HepG2 (cell line): ENCODE data around the gene NUDT3. TPM values are rescaled to one million over a fixed set of nuclear protein-coding genes. Genes with fewer than 3 reads are reported as not detected.

ENCODE experiments used
- BHLHE40 ChIP-seq: IDR thresholded peaks from 2 replicates; pipeline ENCODE4 v1.6.1; 2011; ENCODE audit warnings: low read length, improper control_type of control experiment
- BORCS8-MEF2B ChIP-seq: sonication (generic); formaldehyde crosslinking; IDR thresholded peaks from 2 replicates; pipeline ENCODE4 v1.8.0; 2022; ENCODE audit warnings: mild to moderate bottlenecking, missing genetic modification reagents
- FOXK1 ChIP-seq: sonication (generic); formaldehyde crosslinking; IDR thresholded peaks from 2 replicates; pipeline ENCODE4 v1.4.0; 2020; ENCODE audit warnings: low read depth, missing genetic modification reagents, borderline replicate concordance
- FOXO1 ChIP-seq: sonication (generic); formaldehyde crosslinking; IDR thresholded peaks from 2 replicates; pipeline ENCODE4 v1.4.0; 2020; ENCODE audit warnings: missing genetic modification reagents
- JUN ChIP-seq: sonication (generic); formaldehyde crosslinking; IDR thresholded peaks from 2 replicates; pipeline ENCODE4 v1.4.0; 2020; ENCODE audit warnings: mild to moderate bottlenecking, missing genetic modification reagents
- JUND ChIP-seq: sonication (generic); formaldehyde crosslinking; IDR thresholded peaks from 2 replicates; pipeline ENCODE4 v1.8.0; 2022; ENCODE audit warnings: mild to moderate bottlenecking, missing genetic modification reagents
- MNT ChIP-seq: fragments of 450-650 bp; IDR thresholded peaks from 2 replicates; pipeline ENCODE4 v1.6.1; 2016
- NFYC ChIP-seq: IDR thresholded peaks from 2 replicates; pipeline ENCODE4 v1.6.1; 2016; ENCODE audit warnings: missing genetic modification reagents, missing compliant biosample characterization
- RARG ChIP-seq: sonication (generic); formaldehyde crosslinking; IDR thresholded peaks from 2 replicates; pipeline ENCODE4 v1.4.0; 2020; ENCODE audit warnings: low read depth, mild to moderate bottlenecking, missing genetic modification reagents
- REXO4 ChIP-seq: sonication (generic); formaldehyde crosslinking; IDR thresholded peaks from 2 replicates; pipeline ENCODE4 v1.8.0; 2022; ENCODE audit warnings: missing genetic modification reagents, mild to moderate bottlenecking, borderline replicate concordance
- ZNF264 ChIP-seq: sonication (generic); formaldehyde crosslinking; IDR thresholded peaks from 2 replicates; pipeline ENCODE4 v1.4.0; 2020; ENCODE audit warnings: missing genetic modification reagents
- ZNF414 ChIP-seq: sonication (generic); formaldehyde crosslinking; IDR thresholded peaks from 2 replicates; pipeline ENCODE4 v1.5.0; 2020; ENCODE audit warnings: missing genetic modification reagents
- ZNF646 ChIP-seq: sonication (generic); formaldehyde crosslinking; IDR thresholded peaks from 2 replicates; pipeline ENCODE4 v1.9.0; 2021; ENCODE audit warnings: mild to moderate bottlenecking, missing genetic modification reagents
- ZNF747 ChIP-seq: sonication (generic); formaldehyde crosslinking; IDR thresholded peaks from 2 replicates; pipeline ENCODE4 v1.8.1; 2023; ENCODE audit warnings: missing genetic modification reagents, mild to moderate bottlenecking, borderline replicate concordance
- ZNF878 ChIP-seq: sonication (generic); formaldehyde crosslinking; IDR thresholded peaks from 2 replicates; pipeline ENCODE4 v1.8.1; 2023; ENCODE audit warnings: mild to moderate bottlenecking, missing genetic modification reagents, moderate library complexity
- polyA plus RNA-seq, 8 experiments: library from polyadenylated mRNA; depleted of rRNA in 3 of 8; stranded (reverse) in 7 of 8; unstranded in 1 of 8; fragments of >200 nt; fragmentation: Illumina TruSeq in 4 of 8; extraction: Trizol in 4 of 8; gene quantifications; 2 replicates each; pipeline versions ENCODE4 v1.2.1 to v1.2.3, GENCODE V29; 2011 to 2016; ENCODE audit warnings: low read depth in 4 of 8, missing spikeins in 1 of 8, mixed read lengths in 1 of 8; ENCODE audit not compliant: insufficient read depth in 1 of 8
- total RNA-seq, 5 experiments: library from RNA; depleted of rRNA; stranded (reverse); fragments of >200 nt; fragmentation: Illumina TruSeq; extraction: Trizol; gene quantifications; 2 replicates each; pipeline ENCODE4 v1.2.3, GENCODE V29; 2016; ENCODE audit warnings: low read depth in 1 of 5
- TF ChIP-seq, protein P1 (sequence below): sonication (generic); formaldehyde crosslinking; IDR thresholded peaks from 2 replicates; pipeline ENCODE4 v1.4.0; 2020; ENCODE audit warnings: mild to moderate bottlenecking, missing genetic modification reagents
- TF ChIP-seq, protein P2 (sequence below): IDR thresholded peaks from 2 replicates; pipeline ENCODE4 v1.6.1; 2016; ENCODE audit warnings: low read depth, control low read depth

NUDT3 gene
- total and polyA plus RNA-seq, 2 of the 13 experiments (the other 11 are each of a cell fraction or from before 2014, with no cell fraction given): 20.2 to 20.6 TPM

- TF ChIP-seq ZNF646 (peak; percentile 71), FOXO1 (CRISPR knock-in tag) (no peak), ZNF747 (no peak), NFYC (CRISPR knock-in tag) (no peak), BHLHE40 (peak; percentile 68), RARG (CRISPR knock-in tag) (no peak), JUN (CRISPR knock-in tag) (no peak), ZNF264 (CRISPR knock-in tag) (no peak), BORCS8-MEF2B (CRISPR knock-in tag) (no peak; the same call in 1 of the 2 replicates), MNT (0 out of 2 replicates have a peak, but pooled peaks have one; percentile 40), ZNF414 (CRISPR knock-in tag) (peak; percentile 33; the same call in 1 of the 2 replicates), REXO4 (CRISPR knock-in tag) (no peak), JUND (no peak), ZNF878 (CRISPR knock-in tag) (no peak), FOXK1 (CRISPR knock-in tag) (no peak; the same call in 1 of the 2 replicates)
- TF ChIP-seq, protein P1, sequence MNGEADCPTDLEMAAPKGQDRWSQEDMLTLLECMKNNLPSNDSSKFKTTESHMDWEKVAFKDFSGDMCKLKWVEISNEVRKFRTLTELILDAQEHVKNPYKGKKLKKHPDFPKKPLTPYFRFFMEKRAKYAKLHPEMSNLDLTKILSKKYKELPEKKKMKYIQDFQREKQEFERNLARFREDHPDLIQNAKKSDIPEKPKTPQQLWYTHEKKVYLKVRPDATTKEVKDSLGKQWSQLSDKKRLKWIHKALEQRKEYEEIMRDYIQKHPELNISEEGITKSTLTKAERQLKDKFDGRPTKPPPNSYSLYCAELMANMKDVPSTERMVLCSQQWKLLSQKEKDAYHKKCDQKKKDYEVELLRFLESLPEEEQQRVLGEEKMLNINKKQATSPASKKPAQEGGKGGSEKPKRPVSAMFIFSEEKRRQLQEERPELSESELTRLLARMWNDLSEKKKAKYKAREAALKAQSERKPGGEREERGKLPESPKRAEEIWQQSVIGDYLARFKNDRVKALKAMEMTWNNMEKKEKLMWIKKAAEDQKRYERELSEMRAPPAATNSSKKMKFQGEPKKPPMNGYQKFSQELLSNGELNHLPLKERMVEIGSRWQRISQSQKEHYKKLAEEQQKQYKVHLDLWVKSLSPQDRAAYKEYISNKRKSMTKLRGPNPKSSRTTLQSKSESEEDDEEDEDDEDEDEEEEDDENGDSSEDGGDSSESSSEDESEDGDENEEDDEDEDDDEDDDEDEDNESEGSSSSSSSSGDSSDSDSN: peak; percentile 98
- TF ChIP-seq, protein P2, sequence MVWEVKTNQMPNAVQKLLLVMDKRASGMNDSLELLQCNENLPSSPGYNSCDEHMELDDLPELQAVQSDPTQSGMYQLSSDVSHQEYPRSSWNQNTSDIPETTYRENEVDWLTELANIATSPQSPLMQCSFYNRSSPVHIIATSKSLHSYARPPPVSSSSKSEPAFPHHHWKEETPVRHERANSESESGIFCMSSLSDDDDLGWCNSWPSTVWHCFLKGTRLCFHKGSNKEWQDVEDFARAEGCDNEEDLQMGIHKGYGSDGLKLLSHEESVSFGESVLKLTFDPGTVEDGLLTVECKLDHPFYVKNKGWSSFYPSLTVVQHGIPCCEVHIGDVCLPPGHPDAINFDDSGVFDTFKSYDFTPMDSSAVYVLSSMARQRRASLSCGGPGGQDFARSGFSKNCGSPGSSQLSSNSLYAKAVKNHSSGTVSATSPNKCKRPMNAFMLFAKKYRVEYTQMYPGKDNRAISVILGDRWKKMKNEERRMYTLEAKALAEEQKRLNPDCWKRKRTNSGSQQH (CRISPR knock-in tag): 0 out of 2 replicates have a peak, but pooled peaks have one; percentile 41
Observed at GRCh38 chr6:34391786-34392496, 528 bp downstream of the NUDT3 start (continued).
